ENCODE measurements around the gene EPN2.

The EPN2 gene

GRCh38 chr17:19374136-19374535, 137.0 kb downstream of the EPN2 start:
- H3K4me3 ChIP-seq (ENCODE audit: insufficient read depth, low read length, poor library complexity, severe bottlenecking) = no peak overlapping the region
- no peak overlapping the region for H3K4me2 ChIP-seq (ENCODE audit: low read depth, low read length, poor library complexity, severe bottlenecking)
- H3F3A ChIP-seq (ENCODE audit: insufficient read depth) = no peaks in the 10 kb centered on the region; the same call in 1 of the 2 replicates
- no peaks in the 10 kb centered on the region for H3K9me2 ChIP-seq (replicated peaks; ENCODE audit: insufficient read depth, low read length)
- H3K9me3 ChIP-seq (ENCODE audit: insufficient read depth, low read length) = no peaks in the 10 kb centered on the region
- no peak overlapping the region for H2AFZ ChIP-seq (ENCODE audit: low read depth, low read length, severe bottlenecking)
- H3K27me3 ChIP-seq (ENCODE audit: low read length) = no peaks in the 10 kb centered on the region
- H4K20me1 ChIP-seq (ENCODE audit: low read depth, low read length) = no peaks in the 10 kb centered on the region; the same call in 1 of the 2 replicates
- no peak overlapping the region for H3K9ac ChIP-seq (ENCODE audit: low read length)
- H3K36me3 ChIP-seq (ENCODE audit: low read length) = no peaks in the 10 kb centered on the region
- peaks cover 5% of the 10 kb centered on the region; the same call in 1 of the 2 replicates for H3K79me2 ChIP-seq (ENCODE audit: insufficient read depth, low read length)
- TF ChIP-seq CTCF (IDR thresholded peaks at IDR 0.05; ENCODE audit: insufficient read depth, low read length, poor library complexity, severe bottlenecking) (no peak), EZH2phosphoT487 (conservative IDR thresholded peaks at IDR 0.05; ENCODE audit: low read length) (no peak)
- no peak overlapping the region for H3K27ac ChIP-seq (ENCODE audit: low read depth, low read length)

GRCh38 chr17:19375732-19376131, 138.6 kb downstream of the EPN2 start:
- H2AFZ ChIP-seq (ENCODE audit: low read depth, low read length, severe bottlenecking) = no peak overlapping the region
- H3K9me2 ChIP-seq (replicated peaks; ENCODE audit: insufficient read depth, low read length) = no peaks in the 10 kb centered on the region
- no peak overlapping the region for H3K4me2 ChIP-seq (ENCODE audit: low read depth, low read length, poor library complexity, severe bottlenecking)
- H3K79me2 ChIP-seq (ENCODE audit: insufficient read depth, low read length) = peaks cover 5% of the 10 kb centered on the region; the same call in 1 of the 2 replicates
- H3K27me3 ChIP-seq (ENCODE audit: low read length) = no peaks in the 10 kb centered on the region
- no peaks in the 10 kb centered on the region for H3K9me3 ChIP-seq (ENCODE audit: insufficient read depth, low read length)
- H3K36me3 ChIP-seq (ENCODE audit: low read length) = no peaks in the 10 kb centered on the region
- H3K9ac ChIP-seq (ENCODE audit: low read length) = no peak overlapping the region
- no peaks in the 10 kb centered on the region; the same call in 1 of the 2 replicates for H4K20me1 ChIP-seq (ENCODE audit: low read depth, low read length)
- no peak overlapping the region for H3K27ac ChIP-seq (ENCODE audit: low read depth, low read length)
- H3K4me3 ChIP-seq (ENCODE audit: insufficient read depth, low read length, poor library complexity, severe bottlenecking) = no peak overlapping the region
- no peaks in the 10 kb centered on the region; the same call in 1 of the 2 replicates for H3F3A ChIP-seq (ENCODE audit: insufficient read depth)
- TF ChIP-seq EZH2phosphoT487 (conservative IDR thresholded peaks at IDR 0.05; ENCODE audit: low read length) (no peak), CTCF (IDR thresholded peaks at IDR 0.05; ENCODE audit: insufficient read depth, low read length, poor library complexity, severe bottlenecking) (no peak)

GRCh38 chr17:19376811-19377210, 139.6 kb downstream of the EPN2 start:
- H3K9me3 ChIP-seq (ENCODE audit: insufficient read depth, low read length) = no peaks in the 10 kb centered on the region
- peak overlapping the region; percentile 93 for H2AFZ ChIP-seq (ENCODE audit: low read depth, low read length, severe bottlenecking)

More at GRCh38 chr17:19376811-19377210, 139.6 kb downstream of the EPN2 start:
- Histone ChIP-seq H3K4me3 (ENCODE audit: insufficient read depth, low read length, poor library complexity, severe bottlenecking) (peak overlapping the region; percentile 82), H3F3A (ENCODE audit: insufficient read depth) (no peaks in the 10 kb centered on the region; the same call in 1 of the 2 replicates), H3K9ac (ENCODE audit: low read length) (peak overlapping the region; percentile 79), H4K20me1 (ENCODE audit: low read depth, low read length) (no peaks in the 10 kb centered on the region), H3K9me2 (replicated peaks; ENCODE audit: insufficient read depth, low read length) (no peaks in the 10 kb centered on the region), H3K79me2 (ENCODE audit: insufficient read depth, low read length) (peaks cover 5% of the 10 kb centered on the region; the same call in 1 of the 2 replicates), H3K27ac (ENCODE audit: low read depth, low read length) (no peak overlapping the region), H3K4me2 (ENCODE audit: low read depth, low read length, poor library complexity, severe bottlenecking) (peak overlapping the region; percentile 91), H3K27me3 (ENCODE audit: low read length) (no peaks in the 10 kb centered on the region), H3K36me3 (ENCODE audit: low read length) (no peaks in the 10 kb centered on the region)
- TF ChIP-seq CTCF (IDR thresholded peaks at IDR 0.05; ENCODE audit: insufficient read depth, low read length, poor library complexity, severe bottlenecking) = no peak
- TF ChIP-seq EZH2phosphoT487 (conservative IDR thresholded peaks at IDR 0.05; ENCODE audit: low read length) = no peak

All from SU-DHL-6 (cell line).